ENCODE measurements around the gene CCT6B. TPM values are rescaled to one million over a fixed set of nuclear protein-coding genes. Genes with fewer than 3 reads are reported as not detected.
A peak's percentile ranks its signal among the peaks of the same experiment; 100 is the strongest.

Gene CCT6B
- total RNA-seq, result 1 to 10 TPM; 1.4 to 5.4 (median 2.8) TPM

GRCh38 chr17:34961093-34961911 lies at the start of gene CCT6B, which contains the start of gene ZNF830:
TSS of gene CCT6B (minus strand) at chr17:34961460. CDS start at chr17:34961393, 67 bp downstream.
TSS of gene ZNF830 (plus strand) at chr17:34961540. CDS start at chr17:34961567, 27 bp downstream.
- Histone ChIP-seq H3K4me1 (peaks cover 23 to 26% of the 10 kb centered on the region in 2 donors), H3K27ac (peak within 1 kb of the TSS; percentile 90 to 98 (median 93)), H3K9me3 (no peaks in the 10 kb centered on the region), H3K4me3 (peak within 1 kb of the TSS; percentile 77 to 97 (median 92)), H3K27me3 (no peaks in the 10 kb centered on the region), H3K36me3 (peaks cover 0 to 39% of the 10 kb centered on the region in 2 donors)
- in situ Hi-C loops (cut with MboI; ENCODE audit: low sequenced_read_pairs in 4 of 4) (loop anchor here in 2 of 4 donors (10.0 to 25.0 kb wide), 2 partner anchors 123 to 424 kb away; no protein-coding TSS in a partner anchor), intact Hi-C loops (cut with DNase I; ENCODE audit: low total_unique reads) (loop anchor here (1.0 to 10.0 kb wide), 5 partner anchors 19 to 613 kb away; partner anchors contain the start of genes LIG3, PEX12, RAD51D and RFFL)
- DNase-seq (peak; percentile 86 to 89), ATAC-seq (peak; percentile 99 to 100)
- TF ChIP-seq POLR2A (IDR thresholded peaks at IDR 0.05) (peak; percentile 51 to 60), CTCF (IDR thresholded peaks at IDR 0.05 in 4 of 5, conservative IDR thresholded peaks at IDR 0.05 in 1 of 5) (no peak)

DNA sequence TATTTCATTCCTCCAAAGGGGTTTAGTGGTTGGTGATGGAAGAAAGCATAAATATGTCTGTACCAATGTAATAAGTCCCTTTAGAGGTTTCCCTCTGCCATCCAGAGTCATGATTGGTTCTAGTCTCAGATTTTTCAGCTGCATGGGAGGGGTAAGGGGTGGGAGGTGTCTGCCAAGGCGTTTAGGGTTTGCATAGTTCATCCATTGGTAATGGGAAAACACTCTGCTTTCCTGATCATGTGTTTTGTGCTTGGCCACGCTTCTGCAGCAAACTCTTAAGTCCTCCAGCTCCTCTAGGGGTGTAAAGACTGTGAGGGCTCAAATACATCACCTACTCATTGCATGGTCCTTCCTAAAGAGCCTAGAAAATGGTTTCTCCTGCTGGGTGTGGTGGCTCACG lies 48.8 kb upstream of the CCT6B start:
- in situ Hi-C loops (cut with MboI; ENCODE audit: low sequenced_read_pairs in 4 of 4), result no loop called here

GRCh38 chr17:35006961-35007360 lies 45.7 kb upstream of the CCT6B start:
- H3K36me3 ChIP-seq, result peaks cover 0 to 45% of the 10 kb centered on the region in 2 donors
- in situ Hi-C loops (cut with MboI; ENCODE audit: low sequenced_read_pairs in 4 of 4), result loop anchor here in 1 of 4 donors (10.0 kb wide), 1 partner anchor 88 kb away; no protein-coding TSS in a partner anchor
- no peak overlapping the region for H3K4me3 ChIP-seq
- intact Hi-C loops (cut with DNase I; ENCODE audit: low total_unique reads), result no loop called here
- TF ChIP-seq CTCF (IDR thresholded peaks at IDR 0.05 in 4 of 5, conservative IDR thresholded peaks at IDR 0.05 in 1 of 5), result no peak
- TF ChIP-seq POLR2A (IDR thresholded peaks at IDR 0.05), result no peak
- DNase-seq, result no peak
- ATAC-seq, result no peak
- no peaks in the 10 kb centered on the region for H3K9me3 ChIP-seq
- H3K27me3 ChIP-seq, result no peaks in the 10 kb centered on the region
- peak overlapping the region in 1 of 4 donors; percentile 31 for H3K27ac ChIP-seq
- peaks cover under 1 to 7% of the 10 kb centered on the region in 2 donors for H3K4me1 ChIP-seq

More for the DNA sequence above, 48.8 kb upstream of the CCT6B start:
- Histone ChIP-seq H3K27ac (no peak overlapping the region), H3K27me3 (no peaks in the 10 kb centered on the region), H3K4me1 (peaks cover 7 to 11% of the 10 kb centered on the region in 2 donors), H3K4me3 (no peak overlapping the region), H3K9me3 (no peaks in the 10 kb centered on the region), H3K36me3 (peaks cover 0 to 28% of the 10 kb centered on the region in 2 donors)
- ATAC-seq (no peak), DNase-seq (no peak)
- no peak for TF ChIP-seq CTCF (IDR thresholded peaks at IDR 0.05 in 4 of 5, conservative IDR thresholded peaks at IDR 0.05 in 1 of 5)
- no peak for TF ChIP-seq POLR2A (IDR thresholded peaks at IDR 0.05)
- intact Hi-C loops (cut with DNase I; ENCODE audit: low total_unique reads), result loop anchor here (5.0 kb wide), 1 partner anchor 52 kb away; the partner anchor contains the start of gene RFFL

- Histone ChIP-seq H3K4me1 (peaks cover 0 to 3% of the 10 kb centered on the region in 2 donors), H3K36me3 (peaks cover 0 to 51% of the 10 kb centered on the region in 2 donors), H3K9me3 (no peaks in the 10 kb centered on the region), H3K27me3 (no peaks in the 10 kb centered on the region), H3K27ac (no peak overlapping the region), H3K4me3 (no peak overlapping the region)
- intact Hi-C loops (cut with DNase I; ENCODE audit: low total_unique reads), result no loop called here
- DNase-seq (no peak), ATAC-seq (no peak)
- in situ Hi-C loops (cut with MboI; ENCODE audit: low sequenced_read_pairs in 4 of 4), result loop anchor here in 1 of 4 donors (10.0 kb wide), 1 partner anchor 88 kb away; no protein-coding TSS in a partner anchor
- TF ChIP-seq CTCF (IDR thresholded peaks at IDR 0.05 in 4 of 5, conservative IDR thresholded peaks at IDR 0.05 in 1 of 5), result no peak
- TF ChIP-seq POLR2A (IDR thresholded peaks at IDR 0.05), result no peak
Observed at GRCh38 chr17:35006345-35006744, 45.1 kb upstream of the CCT6B start.
